Urinary bladder (tissue), 4 donors: ENCODE data around the gene DHRSX. TPM values are rescaled to one million over a fixed set of nuclear protein-coding genes. Genes with fewer than 3 reads are reported as not detected.

Experiments
- DNase-seq: peaks from one replicate; pipeline ENCODE4 v3.0.0-alpha.2; 2015; ENCODE audit errors: extremely low spot score
- H3K27ac ChIP-seq: one replicate; pipeline ENCODE4 v1.5.1; 2013; ENCODE audit warnings: low read depth, mild to moderate bottlenecking, moderate library complexity
- H3K36me3 ChIP-seq: one replicate; pipeline ENCODE4 v1.6.1; 2013; ENCODE audit warnings: mild to moderate bottlenecking, moderate library complexity; ENCODE audit not compliant: insufficient read depth
- H3K4me1 ChIP-seq: one replicate; pipeline ENCODE4 v1.6.1; 2013; ENCODE audit warnings: mild to moderate bottlenecking, moderate library complexity; ENCODE audit not compliant: insufficient read depth
- H3K4me3 ChIP-seq: one replicate; pipeline ENCODE4 v1.5.1; 2013; ENCODE audit warnings: low read depth, low read length
- WGBS: extraction: QIAGEN DNeasy Blood & Tissue Kit; methylation state at CpG from one replicate; pipeline ENCODE4 v1.1.7; 2013; 5-methylcytosine and 5-hydroxymethylcytosine counted together
- polyA plus RNA-seq: library from polyadenylated mRNA; stranded (reverse); fragments of 200-250 nt; gene quantifications from one replicate; pipeline ENCODE4 v1.2.3, GENCODE V29; 2013
- total RNA-seq: library from RNA; depleted of rRNA; stranded (reverse); fragments of >200 nt; gene quantifications from one replicate; pipeline ENCODE4 v1.2.3, GENCODE V29; 2014
- donor health status: healthy with polysubstance abuse.
- donor health status: healthy.

Gene DHRSX
- total and polyA plus RNA-seq, 2 donors: 17.3 to 19.9 TPM

DNA sequence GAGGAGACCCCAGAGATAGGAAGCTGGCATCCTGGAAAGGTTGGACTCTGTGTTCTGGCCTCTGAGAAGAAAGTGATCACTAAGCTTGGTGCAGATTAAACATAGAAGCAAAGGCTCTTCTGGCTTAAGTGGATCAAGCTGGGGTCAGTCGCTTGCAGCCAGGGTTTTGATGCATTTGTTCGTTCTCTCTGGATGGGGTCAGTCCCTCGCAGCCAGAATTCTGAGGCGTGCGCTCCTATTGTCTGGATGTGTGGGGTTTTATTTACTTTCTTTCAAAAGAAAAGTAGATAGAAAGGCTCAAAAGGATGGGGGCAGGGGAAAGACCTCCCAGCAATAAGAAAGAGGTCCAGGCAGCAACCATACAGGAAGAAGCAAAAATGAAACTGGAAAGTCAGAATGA, 152.6 kb downstream of the DHRSX start:
- no peak overlapping the region for H3K27ac ChIP-seq
- H3K4me1 ChIP-seq: no peaks in the 10 kb centered on the region
- H3K36me3 ChIP-seq: no peaks in the 10 kb centered on the region
- no peak for DNase-seq
- 92% methylated on average over 5 of the region's 5 CpGs for WGBS
- no peak overlapping the region for H3K4me3 ChIP-seq

DNA sequence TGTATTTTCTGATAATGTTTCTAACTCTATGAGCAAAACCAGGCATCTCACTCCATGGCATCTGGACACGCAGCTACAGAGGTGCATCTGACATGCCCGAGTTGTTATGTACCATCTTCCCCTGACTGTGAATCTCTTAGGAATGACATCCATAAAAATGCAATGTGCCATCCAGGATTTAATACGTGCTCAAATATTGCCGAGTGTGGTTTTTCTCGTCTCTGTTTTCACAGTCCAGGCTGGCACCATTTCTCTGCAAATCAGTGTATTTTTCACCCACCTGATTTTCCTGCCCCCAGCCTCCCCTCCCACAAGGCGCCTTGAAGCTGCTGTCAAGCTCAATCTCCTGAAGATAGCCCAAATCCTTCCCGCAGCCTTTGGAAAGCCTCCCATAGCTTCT, 154.6 kb downstream of the DHRSX start:
- DNase-seq: no peak

DNA sequence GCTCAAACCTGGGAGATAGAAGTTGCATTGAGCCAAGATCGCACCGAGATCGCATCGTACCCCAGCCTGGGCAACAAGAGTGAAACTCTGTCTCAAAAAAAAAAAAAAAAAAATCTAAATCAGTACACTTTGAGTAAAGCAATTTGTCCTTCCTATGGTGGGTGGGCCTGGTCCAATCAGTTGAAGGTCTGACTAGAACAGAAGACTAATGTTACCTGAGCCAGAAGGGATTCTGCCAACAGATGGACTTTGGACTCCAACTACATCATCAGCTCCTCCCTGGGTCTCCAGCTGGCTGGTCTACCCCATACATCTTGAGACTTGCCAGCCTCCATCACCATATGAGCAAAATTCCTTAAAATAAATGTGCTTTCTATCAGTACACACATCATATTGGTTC, 155.2 kb downstream of the DHRSX start:
- DNase-seq: no peak
- no peaks in the 10 kb centered on the region for H3K36me3 ChIP-seq
- no peaks in the 10 kb centered on the region for H3K4me1 ChIP-seq
- 85% methylated on average over 4 of the region's 4 CpGs for WGBS
- H3K27ac ChIP-seq: no peak overlapping the region
- no peak overlapping the region for H3K4me3 ChIP-seq

More for the DNA sequence above, 154.6 kb downstream of the DHRSX start:
- Histone ChIP-seq H3K4me1 (no peaks in the 10 kb centered on the region), H3K36me3 (no peaks in the 10 kb centered on the region), H3K4me3 (no peak overlapping the region), H3K27ac (no peak overlapping the region)
- WGBS: 88% methylated on average over 7 of the region's 7 CpGs

DNA sequence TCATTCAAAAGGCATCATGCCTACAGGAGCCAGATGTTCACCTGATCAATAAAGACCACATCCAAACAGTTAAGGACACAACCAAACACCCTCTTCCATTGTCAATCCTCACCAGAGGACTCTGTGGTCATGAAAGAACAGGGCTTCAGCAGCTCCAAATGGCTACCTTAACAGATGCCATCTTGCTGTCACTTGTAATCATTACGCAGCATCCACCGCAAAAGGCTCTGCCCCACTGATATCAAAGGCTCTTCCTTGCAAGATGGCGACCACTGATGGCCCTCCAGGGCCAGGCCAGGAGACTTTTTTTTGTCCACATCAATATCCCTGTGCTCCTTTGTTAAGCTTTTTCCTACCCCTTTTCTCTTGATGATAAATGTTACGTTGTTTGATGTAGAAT, 157.4 kb downstream of the DHRSX start:
- 99% methylated on average over 4 of the region's 4 CpGs for WGBS
- no peaks in the 10 kb centered on the region for H3K36me3 ChIP-seq
- no peaks in the 10 kb centered on the region for H3K4me1 ChIP-seq
- no peak for DNase-seq
- H3K4me3 ChIP-seq: no peak overlapping the region
- H3K27ac ChIP-seq: no peak overlapping the region

DNA sequence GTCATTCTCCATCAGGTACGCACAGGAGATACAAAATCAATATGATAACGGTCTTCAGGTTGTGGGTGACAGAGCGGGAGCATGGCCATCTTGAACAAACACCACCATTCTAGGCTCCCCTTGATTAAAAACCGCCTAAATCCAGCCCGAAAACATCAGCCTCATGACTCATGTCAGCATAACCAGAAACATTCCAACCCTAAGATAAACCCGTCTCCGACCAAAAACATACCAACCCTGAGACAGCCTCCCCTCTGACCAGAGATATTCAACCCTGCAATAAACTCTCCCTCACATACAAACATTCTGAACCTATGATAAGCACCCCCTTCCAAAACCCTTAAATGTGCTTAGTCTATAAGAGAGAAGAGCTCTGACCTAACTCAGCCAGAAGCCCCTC, 157.9 kb downstream of the DHRSX start:
- WGBS: 79% methylated on average over 7 of the region's 7 CpGs
- H3K36me3 ChIP-seq: no peaks in the 10 kb centered on the region

DNA sequence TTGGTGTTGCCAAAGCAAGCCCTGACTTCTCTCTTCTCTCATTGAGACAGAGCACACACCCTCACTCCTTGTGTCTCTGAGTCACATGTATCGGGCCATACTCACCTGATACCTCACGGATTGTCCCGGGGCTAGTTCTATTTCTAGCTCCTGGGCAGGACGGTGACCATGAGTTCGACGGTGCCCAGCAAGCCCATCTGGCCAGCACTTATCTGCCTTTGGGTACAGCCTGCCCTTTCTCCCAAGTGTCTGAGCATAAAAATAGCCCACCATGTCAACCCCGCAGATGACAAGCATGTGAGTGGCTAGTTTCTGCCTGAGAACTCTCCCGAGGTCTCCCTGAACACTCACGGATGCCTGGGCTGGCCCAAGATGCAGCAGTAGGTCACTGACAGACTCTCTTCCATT, 158.5 kb downstream of the DHRSX start:
- DNase-seq: no peak
- H3K27ac ChIP-seq: no peak overlapping the region
- H3K4me1 ChIP-seq: no peaks in the 10 kb centered on the region
- no peak overlapping the region for H3K4me3 ChIP-seq
- H3K36me3 ChIP-seq: no peaks in the 10 kb centered on the region
- WGBS: 90% methylated on average over 9 of the region's 9 CpGs

More for the DNA sequence above, 157.9 kb downstream of the DHRSX start:
- no peak overlapping the region for H3K27ac ChIP-seq
- H3K4me3 ChIP-seq: no peak overlapping the region
- no peaks in the 10 kb centered on the region for H3K4me1 ChIP-seq
- DNase-seq: no peak

DNA sequence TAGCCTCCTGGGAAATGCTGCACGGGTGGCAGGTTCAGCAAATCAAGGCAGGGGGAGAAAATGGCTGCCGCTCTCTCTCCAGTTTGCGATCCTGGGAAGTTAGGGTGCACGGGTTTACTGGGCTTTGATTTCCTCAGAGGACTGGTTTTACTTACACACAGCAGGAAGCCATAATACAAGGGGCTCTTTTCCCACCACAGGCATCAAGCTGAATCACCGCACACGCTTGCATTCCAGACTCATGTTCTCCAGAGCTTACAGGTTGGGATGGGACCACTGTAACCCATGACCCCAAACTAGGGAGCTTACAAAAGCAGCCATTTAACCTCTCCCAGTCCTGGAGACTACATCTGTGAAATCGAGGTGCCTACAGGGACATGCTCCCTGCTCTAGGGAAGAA, 159.8 kb downstream of the DHRSX start:
- Histone ChIP-seq H3K27ac (no peak overlapping the region), H3K4me3 (no peak overlapping the region), H3K36me3 (no peaks in the 10 kb centered on the region), H3K4me1 (no peaks in the 10 kb centered on the region)
- no peak for DNase-seq
- WGBS: 88% methylated on average over 7 of the region's 7 CpGs

DNA sequence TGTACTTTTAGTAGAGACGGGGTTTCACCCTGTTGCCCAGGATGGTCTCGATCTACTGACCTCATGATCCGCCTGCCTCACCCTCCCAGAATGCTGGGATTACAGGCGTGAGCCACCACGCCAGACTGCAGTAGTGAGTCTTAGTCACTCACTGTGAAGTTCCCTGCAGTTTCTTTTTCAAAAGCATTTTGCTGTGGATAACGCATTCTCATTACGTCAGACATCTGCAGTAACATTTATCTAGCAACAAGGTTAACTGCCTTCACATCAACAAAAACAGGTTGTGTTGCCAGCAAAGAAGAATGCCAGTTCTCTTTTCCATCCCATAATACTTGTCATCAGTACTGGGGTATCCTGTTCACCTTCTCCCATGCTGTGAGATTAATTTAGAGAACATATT, 164.6 kb downstream of the DHRSX start:
- H3K27ac ChIP-seq: no peak overlapping the region
- no peak for DNase-seq
- H3K36me3 ChIP-seq: no peaks in the 10 kb centered on the region
- no peaks in the 10 kb centered on the region for H3K4me1 ChIP-seq
- WGBS: 95% methylated on average over 7 of the region's 7 CpGs
- H3K4me3 ChIP-seq: no peak overlapping the region

DNA sequence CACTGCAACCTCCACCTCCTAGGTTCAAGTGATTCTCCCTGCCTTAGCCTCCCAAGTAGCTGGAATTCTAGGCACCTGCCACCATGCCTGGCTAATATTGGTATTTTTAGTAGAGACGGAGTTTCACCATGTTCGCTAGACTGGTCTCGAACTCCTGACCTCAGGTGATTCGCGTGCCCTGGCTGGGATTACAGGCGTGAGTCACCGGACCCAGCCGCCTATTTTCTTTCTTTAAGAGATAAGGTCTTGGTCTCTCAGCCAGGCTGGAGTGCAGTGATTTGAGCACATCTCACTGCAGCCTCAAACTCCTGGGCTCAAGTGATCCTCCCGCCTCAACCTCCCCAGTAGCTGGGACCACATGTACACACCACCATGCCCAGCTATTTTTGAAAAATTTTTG, 166.5 kb downstream of the DHRSX start:
- DNase-seq: no peak
- H3K4me1 ChIP-seq: no peaks in the 10 kb centered on the region
- WGBS: 91% methylated on average over 9 of the region's 9 CpGs
- no peak overlapping the region for H3K4me3 ChIP-seq
- no peaks in the 10 kb centered on the region for H3K36me3 ChIP-seq
- no peak overlapping the region for H3K27ac ChIP-seq

DNA sequence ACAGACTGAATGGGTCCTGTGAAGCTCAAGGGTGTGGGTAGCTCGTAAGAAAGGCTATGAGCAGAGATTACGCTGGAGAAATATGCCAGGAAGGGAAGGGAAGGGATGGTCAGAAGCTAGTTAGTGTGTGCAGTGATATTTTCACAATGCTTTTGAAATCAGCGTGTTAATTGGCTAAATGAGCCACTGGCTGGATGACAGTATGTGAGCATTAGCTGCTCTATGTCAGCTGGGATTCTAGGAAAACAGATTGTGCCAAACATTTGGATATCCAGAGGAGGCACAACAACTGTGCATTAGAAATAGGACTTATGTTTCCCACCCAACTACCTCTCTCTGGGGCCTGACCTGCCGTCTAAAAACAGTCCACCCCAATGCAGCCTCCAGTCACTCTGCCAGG, 168.5 kb downstream of the DHRSX start:
- DNase-seq: no peak
- Histone ChIP-seq H3K36me3 (no peaks in the 10 kb centered on the region), H3K4me1 (no peaks in the 10 kb centered on the region), H3K27ac (no peak overlapping the region), H3K4me3 (no peak overlapping the region)
- 70% methylated on average over 4 of the region's 4 CpGs for WGBS

DNA sequence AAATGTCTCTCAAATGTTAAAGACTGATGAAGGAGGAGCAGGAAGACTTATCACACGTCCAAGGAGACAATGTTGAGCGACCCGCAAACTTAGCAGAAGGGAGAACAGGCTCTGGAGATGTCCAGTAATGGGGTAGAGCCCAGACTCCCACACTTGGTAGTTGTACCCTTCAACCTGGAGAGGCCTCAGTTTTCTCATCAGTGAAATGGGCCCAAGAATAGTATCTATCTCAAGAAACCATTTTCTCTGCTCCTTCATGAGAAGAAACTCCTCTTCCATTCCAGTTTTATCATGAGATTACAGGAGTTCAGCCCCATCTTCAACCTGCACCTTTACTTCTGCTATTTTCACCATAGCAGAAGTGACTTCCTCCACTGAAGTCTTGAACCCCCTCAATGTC, 169.9 kb downstream of the DHRSX start:
- H3K36me3 ChIP-seq: no peaks in the 10 kb centered on the region
- no peak for DNase-seq
- H3K4me1 ChIP-seq: no peaks in the 10 kb centered on the region
- WGBS: 91% methylated on average over 3 of the region's 3 CpGs
- H3K27ac ChIP-seq: no peak overlapping the region
- H3K4me3 ChIP-seq: no peak overlapping the region

DNA sequence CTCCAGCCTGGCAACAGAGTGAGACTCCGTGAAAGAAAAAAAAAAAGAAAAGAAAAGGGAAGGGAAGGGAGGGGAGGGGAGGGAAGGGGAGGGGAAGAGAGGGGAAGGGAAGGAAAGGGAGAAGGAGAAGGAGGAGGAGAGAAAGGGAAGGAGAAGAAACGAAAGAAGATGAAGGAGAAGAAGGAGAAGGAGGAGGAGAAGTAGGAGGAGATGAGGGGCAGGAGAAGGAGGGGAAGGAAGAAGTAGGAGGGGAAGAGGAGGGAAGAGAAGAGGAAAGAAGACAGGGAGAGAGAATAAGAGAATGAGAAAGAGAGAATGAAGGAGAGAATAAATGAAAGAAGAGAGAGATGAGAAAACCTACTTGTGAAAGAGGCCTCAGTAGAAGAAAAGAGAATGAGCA, 170.3 kb downstream of the DHRSX start:
- H3K27ac ChIP-seq: no peak overlapping the region
- 48% methylated on average over 2 of the region's 2 CpGs for WGBS
- DNase-seq: no peak
- no peaks in the 10 kb centered on the region for H3K36me3 ChIP-seq
- no peaks in the 10 kb centered on the region for H3K4me1 ChIP-seq
- no peak overlapping the region for H3K4me3 ChIP-seq

DNA sequence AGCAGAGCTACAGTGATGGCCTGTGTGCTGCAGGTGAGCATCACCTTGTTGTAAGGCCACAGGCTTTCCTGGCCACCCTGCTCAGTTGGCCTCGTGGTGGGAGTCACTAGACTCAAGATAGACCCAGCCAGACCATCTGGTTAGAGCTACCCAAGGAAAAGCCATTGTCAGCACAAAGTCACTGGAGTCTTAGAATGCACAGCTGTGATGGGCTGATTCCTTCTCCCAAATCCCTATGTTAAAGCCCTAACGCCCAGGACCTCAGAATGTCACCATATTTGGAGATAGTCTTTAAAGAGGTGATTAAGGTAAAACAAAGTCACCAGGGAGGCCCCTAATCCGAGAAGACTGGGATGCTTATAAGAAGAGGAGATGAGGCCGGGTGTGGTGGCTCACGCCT, 173.4 kb downstream of the DHRSX start:
- H3K36me3 ChIP-seq: no peaks in the 10 kb centered on the region
- DNase-seq: no peak
- no peak overlapping the region for H3K27ac ChIP-seq
- no peak overlapping the region for H3K4me3 ChIP-seq
- no peaks in the 10 kb centered on the region for H3K4me1 ChIP-seq
- WGBS: 89% methylated on average over 5 of the region's 5 CpGs

DNA sequence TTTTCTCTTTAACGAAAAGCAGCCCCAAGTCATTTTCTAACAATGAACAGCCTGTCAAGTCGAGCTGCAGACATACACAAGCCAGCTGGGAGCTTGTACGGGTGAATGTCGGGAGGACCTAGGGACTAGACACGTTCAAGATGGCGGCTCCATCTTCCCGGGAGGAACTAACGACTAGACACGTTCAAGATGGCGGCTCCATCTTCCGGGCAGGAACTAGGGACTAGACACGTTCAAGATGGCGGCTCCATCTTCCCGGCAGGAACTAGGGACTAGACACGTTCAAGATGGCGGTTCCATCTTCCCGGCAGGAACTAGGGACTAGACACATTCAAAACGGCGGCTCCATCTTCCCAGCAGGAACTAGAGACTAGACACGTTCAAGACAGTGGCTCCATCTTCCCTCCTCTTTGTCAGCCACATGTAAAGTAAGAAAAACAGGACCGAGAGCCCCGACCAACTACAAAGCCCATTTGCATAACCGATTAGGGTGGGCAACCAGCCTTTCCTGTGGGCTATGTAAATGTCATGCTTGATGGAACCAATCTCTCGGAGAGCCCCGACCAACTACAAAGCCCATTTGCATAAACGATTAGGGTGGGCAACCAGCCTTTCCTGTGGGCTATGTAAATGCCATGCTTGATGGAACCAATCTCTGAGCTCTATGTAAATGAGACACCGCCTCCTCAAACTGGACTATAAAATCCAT, 175.5 kb downstream of the DHRSX start:
- H3K27ac ChIP-seq: no peak overlapping the region
- no peaks in the 10 kb centered on the region for H3K36me3 ChIP-seq
- DNase-seq: peak; percentile 26
- no peak overlapping the region for H3K4me3 ChIP-seq
- H3K4me1 ChIP-seq: no peaks in the 10 kb centered on the region
- WGBS: 63% methylated on average over 27 of the region's 27 CpGs

DNA sequence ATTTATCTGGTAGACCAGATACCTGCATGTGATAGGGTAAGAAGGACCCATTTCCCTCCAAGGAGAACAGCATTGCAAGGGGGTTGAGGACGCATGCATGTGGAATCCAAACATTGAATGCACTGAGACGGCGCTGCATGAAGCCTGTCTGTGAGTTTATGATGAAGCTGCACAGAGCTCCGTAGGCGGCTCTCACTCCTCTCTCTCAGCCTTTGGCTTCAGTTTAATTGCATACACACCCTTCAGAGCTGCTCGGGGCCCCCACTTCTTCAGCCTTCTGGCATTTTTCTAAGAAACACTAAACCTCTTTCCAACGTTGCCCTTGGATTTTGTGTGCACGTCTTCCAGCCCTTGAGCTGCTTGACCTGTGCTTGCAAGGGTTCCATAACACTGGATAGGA, 176.6 kb downstream of the DHRSX start:
- no peaks in the 10 kb centered on the region for H3K36me3 ChIP-seq
- WGBS: 52% methylated on average over 8 of the region's 8 CpGs
- no peaks in the 10 kb centered on the region for H3K4me1 ChIP-seq
- no peak for DNase-seq
- no peak overlapping the region for H3K4me3 ChIP-seq
- H3K27ac ChIP-seq: no peak overlapping the region
